ENCODE results near the gene NCAM2.

DNA sequence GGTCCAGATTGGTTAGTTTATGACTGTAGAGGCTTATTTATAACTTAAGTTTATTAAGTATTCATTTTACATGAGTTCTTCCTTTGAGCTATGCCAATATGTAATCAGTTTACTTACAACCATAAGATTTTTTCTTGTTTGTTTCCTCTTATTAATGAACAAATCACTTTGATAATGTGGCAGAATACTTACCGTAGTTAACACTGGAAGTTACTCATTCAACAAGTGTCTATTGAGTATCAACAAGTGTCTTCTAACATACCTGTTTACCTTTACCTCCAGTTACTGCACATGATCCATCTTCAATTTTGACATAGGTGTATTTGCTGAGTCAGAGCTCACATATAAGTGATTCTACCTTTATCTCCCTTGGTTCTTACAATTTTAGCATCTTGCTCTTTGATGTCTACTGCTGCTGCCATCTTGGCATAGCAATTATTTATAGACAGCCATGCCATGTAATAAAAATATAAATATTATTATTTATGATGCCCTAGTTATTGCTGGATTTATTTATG lies 205.7 kb downstream of the NCAM2 start:
- TF ChIP-seq CTCF (IDR thresholded peaks at IDR 0.05), result no peak
- TF ChIP-seq POLR2A (IDR thresholded peaks at IDR 0.05; ENCODE audit: low read depth), result no peak

Measured in esophagus muscularis mucosa (tissue), 3 donors.